ENCODE measurements around the gene KASH5.

The KASH5 gene

DNA sequence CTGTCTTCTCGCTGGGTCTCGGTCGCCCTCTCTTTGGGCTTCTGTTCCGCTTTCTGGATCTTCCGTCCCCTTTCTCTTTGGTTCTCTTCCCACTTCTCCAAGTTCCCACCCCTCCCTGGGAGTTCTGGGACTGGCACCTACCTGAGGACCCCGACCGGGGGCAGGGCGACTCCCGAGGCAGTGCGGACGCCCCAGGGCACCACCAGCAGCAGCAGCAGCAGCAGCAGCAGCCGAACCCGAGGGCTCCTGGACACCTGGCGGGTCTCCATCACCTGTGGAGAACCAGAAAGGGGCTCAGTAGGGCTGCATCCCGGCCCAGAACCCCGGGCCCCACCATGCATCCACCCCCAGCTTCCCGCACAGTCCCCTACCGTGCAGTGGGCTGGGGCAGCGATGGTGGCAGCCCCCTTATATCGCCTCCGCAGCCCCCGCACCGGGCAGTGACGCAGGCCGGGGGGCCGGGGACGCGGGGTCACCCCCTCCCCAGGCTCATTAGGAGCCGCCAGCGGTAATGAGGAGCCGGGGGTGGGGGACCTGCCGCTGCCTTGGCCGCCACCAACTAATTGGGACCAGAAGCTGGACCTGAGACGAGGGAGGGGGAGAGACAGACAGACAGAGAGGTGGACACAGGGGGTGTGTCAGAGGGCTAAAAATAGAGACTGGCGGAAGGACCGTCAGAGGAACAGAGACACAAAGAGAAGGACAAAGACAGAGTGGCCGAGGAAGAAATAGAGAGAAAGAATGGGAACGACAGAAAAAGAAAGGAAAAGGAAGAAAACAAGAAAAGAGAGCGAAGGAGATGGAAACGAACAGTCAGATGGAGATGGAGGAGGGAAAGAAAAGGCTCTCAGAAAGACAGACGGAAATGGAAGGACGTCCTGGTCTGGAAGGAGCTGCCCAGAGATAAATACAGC lies 35.3 kb downstream of the KASH5 start, which contains the start of gene PTH2:
Gene PTH2 (minus strand): TSS at position 371 of the 914 bp plus-strand sequence. CDS start 102 bp downstream, at position 269.
- no peak for DNase-seq

DNA sequence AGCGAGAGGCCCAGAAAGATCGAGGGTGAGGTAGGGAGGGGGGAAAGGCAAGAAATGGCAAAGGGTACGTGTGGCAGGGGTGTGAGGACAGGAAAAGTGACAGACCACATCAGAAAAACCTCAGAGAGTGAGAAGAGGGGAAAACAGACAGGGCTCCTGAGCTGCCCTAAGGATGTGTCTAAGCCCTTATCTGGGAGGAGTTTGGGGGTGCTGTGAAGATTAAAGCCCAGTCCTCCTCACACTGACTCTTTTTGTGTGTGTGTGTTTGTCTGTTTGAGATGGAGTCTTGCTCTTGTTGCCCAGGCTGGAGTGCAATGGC lies 35.9 kb downstream of the KASH5 start:
- no peak for DNase-seq

DNA sequence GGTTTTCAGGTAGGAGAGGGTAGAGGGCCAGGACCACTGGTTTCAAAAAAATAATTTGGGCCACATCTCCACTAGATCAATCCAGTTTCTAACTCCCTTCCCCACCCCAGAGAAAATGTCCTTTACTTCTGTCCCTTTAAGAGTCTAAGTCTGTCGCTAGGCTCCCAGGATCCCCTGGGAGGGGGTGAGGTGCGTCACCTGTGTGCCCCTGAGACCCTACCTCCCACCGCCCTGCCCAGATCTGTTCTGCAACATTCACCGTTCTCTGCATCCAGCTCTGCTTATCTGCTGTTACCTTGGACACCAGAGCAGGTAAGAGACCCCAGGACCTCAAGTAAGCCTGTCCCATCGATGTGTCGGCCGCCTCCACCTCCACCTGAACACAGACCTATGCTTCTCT lies 37.1 kb downstream of the KASH5 start, which contains the start of gene GFY:
Gene GFY (plus strand): TSS at position 211 of the 400 bp plus-strand sequence. CDS start 1,043 bp downstream, outside the sequence.
- no peak for DNase-seq

- no peak for DNase-seq
These were observed 38.0 kb downstream of the KASH5 start for GRCh38 chr19:49425922-49426592.

GRCh38 chr19:49427339-49427738 lies 39.3 kb downstream of the KASH5 start:
- no peak for DNase-seq

DNA sequence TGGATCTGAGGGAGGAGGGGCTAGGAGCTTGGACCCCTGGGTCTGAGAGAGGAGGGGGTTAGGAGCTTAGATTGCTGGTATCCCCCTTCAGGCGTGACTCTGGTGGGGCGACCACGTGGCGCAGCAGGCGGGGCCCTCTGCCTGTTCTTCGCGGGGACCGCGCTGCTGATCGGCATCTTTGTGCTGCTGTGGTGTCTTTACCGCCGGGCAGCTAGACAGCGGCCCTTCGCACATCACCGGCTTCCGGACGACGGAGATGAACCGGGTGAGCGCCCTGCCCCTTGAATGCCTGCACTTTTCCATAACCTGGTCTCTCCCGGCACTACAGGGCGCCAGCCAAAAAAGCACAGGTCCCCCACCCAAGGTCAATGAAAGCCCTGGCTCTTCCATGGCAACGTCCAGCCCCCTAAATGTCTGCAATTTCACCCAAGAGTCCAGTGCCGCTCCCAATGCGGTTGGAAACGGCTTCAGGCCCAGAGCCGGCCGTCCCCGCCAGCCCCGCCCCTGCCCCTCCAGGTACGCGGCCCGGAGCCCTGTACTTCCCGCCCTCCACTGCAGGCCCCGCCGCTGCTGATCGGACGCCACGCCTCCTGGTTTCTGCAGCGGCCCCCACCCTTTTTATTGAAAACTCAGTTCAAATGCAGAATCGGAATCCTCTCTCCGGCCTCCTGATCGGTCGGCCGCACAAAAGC lies 40.0 kb downstream of the KASH5 start:
- no peak for DNase-seq

- DNase-seq: no peak
These were observed 40.8 kb downstream of the KASH5 start for GRCh38 chr19:49428547-49429451.

DNA sequence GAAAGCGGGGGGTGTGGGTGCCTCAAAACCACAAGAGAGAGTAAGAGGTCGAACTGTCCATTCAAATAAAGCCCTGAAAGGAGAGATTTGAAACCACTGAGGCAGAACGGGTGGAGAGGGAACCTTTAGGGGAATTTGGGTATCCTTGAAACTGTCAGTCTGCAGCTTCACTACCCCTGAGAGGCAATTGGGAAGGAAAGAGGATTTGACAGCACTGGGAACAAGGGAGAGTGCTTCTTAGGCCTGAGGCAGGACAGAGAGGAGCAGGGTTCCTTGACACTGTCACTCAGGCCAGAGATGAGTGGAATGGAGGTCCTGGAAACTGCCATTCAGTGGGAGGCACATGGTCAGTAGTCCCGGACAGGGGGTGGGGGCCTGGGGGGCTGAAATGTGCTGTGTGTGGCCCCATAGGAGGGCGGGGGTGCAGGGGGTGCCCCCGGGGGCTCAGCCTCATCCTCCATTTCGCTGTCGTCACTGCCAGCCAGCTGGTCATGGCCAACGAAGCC lies 42.2 kb downstream of the KASH5 start:
- DNase-seq: no peak

GRCh38 chr19:49430678-49431329 lies 42.8 kb downstream of the KASH5 start:
- DNase-seq: no peak

DNA sequence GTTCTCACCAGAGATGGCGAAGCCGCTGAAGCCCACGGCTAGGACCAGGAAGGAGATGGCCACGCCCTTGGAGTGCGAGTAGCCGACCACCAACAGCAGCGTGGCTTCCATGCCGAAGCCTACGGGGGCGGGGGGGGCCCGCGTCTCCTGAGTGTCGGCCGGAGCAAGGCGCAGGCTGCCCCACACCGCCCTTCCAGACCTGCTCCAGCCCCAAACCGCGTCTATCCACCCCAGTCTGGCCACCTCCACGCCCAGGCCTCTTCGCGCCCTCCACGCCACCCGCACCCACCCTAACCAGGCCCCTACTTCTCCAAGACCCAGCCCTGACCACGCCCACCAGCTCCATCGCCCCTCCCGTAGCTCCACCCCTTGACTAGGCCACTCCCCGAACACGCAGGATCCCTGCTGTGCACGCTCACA lies 43.3 kb downstream of the KASH5 start:
- no peak for DNase-seq

DNA sequence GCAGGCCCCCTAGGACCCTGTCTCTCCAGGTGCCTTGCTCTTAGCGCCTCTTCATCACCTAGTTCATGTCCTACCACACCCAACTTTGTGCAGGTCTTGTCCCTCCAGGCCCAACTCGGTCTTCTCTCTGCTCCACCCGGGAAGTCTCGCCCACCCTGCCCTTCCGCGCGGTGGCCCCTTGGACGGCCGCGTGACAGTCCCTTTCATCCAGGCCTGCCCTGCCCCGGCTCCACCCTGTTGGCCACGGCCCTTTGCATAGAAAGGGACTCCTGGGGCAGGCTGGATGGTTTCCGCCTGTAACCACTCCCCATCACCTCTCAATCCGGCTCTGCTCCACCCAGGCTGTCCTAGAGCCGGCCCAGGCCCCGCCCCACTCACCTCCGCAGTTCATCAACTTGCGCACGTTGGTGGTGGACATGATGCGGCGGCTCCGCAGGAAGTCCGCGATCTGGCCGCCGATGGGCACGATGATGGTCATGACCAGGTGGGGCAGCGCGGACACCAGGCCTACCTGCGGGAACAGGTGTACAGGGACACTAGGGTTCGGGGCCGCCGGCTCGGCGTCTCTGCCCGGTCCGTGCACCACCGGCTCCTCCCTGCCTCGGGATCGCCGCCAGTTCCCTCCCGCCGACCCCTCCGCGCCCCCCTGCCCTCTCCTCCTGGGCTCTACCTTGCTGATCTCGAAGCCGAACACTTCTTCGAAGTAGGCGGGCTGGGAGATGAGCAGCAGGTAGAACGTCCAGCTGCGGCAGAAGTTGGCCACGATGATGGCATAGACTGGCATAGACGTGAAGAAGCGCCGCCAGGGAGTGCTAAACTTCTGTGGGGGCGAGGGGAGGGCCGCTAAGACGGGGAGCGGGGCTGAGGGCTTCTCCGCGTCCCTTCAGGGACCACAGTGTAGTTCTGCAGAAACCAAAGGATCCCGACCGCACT lies 44.4 kb downstream of the KASH5 start:
- no peak for DNase-seq

- no peak for DNase-seq
These were observed 45.3 kb downstream of the KASH5 start for GRCh38 chr19:49433240-49433901.

DNA sequence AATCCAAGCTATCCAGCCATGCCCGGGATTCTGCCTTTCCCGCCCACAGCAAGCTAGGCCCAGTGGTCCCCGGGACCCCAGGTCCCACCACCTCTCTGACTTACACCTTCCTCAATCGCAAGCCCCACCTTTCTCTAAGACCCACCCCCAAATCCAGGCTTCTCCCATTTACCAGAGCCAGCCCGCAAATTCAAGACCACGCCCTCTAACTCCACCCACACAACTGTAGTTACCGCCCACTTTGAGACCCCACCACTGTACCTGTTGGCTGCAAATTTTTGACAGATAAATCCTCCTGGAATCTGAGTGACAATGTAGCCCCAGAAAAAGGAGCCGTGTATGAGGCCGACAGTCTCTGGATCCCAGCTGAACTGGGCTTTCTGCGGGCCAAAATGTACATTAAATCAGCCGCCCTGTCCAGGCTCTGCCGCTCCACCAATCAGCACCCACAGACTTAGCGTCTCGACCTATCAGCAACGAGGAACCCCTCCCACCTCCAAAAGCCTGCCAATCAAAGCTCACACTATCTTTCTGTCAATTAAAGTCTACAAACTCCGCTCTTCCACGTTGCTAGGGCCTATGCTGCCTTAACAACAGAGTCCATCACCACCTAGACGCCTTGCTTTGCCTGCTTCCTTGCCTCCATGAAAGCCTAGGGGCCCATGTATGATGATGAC lies 47.0 kb downstream of the KASH5 start:
- DNase-seq: no peak

- no peak for DNase-seq
These were observed 47.6 kb downstream of the KASH5 start for GRCh38 chr19:49435670-49436069.

DNA sequence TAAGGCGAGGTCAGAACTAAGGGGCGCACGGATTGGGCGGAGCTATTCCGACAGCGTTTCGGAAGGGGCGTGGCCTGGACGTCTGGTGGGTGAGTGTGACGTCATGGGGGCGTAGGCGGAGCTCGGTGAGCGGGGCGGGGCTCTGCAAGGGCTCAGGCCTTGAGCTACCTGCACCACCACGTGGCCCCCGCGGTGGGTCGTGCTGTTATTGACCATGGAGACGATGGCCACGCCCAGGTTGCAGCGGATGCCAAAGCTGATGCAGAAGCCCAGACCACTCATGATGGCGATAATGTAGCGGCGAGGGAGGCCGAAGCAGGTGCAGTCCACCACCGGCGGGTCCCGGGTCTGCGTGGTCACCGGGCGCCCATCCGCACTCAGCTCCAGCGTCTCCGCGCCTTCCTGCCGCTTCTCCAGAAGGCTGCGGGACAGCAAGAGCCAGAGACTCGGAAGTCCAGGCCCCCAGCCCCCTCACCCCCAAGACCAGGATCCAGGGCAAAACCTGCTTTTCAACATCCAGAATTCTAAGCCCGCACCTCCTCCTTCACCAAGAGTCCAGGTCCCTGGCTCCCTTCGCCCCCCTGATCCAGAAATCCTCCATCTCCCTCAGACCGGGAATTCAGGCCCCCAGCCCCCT lies 48.5 kb downstream of the KASH5 start:
- no peak for DNase-seq

DNA sequence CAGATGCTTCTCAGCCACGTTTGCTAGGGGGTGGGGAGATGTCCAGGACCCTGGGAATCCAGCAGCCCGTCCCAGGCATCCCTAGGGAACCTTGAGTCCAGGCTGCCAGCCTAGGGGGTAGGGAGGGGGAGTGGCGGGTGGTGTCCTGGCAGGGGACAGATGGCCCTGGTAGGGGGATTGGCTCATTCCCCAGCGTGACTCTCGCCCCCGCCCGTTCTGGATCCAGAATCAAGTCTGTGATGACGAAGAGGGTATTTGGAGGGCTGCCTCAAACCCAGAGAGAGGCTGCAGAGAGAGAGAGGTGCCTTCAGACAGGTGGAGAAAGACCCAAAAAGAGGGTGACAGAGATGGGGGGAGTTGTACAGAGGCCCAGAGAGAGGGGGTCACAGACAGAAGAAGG lies 49.2 kb downstream of the KASH5 start:
- DNase-seq: no peak

- DNase-seq: no peak
These were observed 50.2 kb downstream of the KASH5 start for GRCh38 chr19:49438261-49438660.

DNA sequence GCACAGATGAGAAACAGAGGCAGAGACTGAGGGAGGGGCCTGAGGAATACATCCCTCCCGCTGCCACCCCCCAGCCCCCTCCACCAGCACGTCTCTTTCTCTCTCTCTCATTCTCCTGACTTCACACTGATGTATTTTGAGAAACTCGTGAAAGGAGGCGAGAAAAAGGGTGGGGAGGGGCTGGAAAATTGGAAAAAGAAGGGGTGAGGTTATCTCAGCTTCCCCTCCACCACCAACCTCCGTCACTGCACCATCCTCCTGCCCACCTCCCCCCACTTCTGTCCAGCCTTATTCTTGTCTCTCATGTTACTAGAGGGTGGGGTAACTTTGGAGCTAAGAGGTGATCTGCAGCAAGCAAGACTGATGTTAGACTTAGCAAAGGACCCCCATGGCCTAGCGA lies 51.8 kb downstream of the KASH5 start:
- no peak for DNase-seq

Measured in amniotic stem cell (primary cell).